ENCODE results near the gene VPS13A. TPM values are rescaled to one million over a fixed set of nuclear protein-coding genes. Genes with fewer than 3 reads are reported as not detected.
"Not testable (repeated sequence)": the region's sequence is repeated elsewhere in the genome, so short reads cannot be mapped to it uniquely, and the experiment has no call there.

The VPS13A gene
- total and polyA plus RNA-seq, 4 donors, result 3.7 to 58.3 (median 19.7) TPM

- WGBS, 2 donors, result 96 to 100% methylated on average over 1 of the region's 1 CpG
- Histone ChIP-seq H3K36me3 (ENCODE audit: control insufficient read depth in 4 of 4, insufficient read depth in 4 of 4, low read length in 4 of 4) (peaks cover 0 to 5% (median 1%) of the 10 kb centered on the region in 4 donors), H3K4me3 (no peak overlapping the region), H3K9me3 (ENCODE audit: control insufficient read depth in 4 of 4, insufficient read depth in 3 of 4, low read length in 3 of 4) (peaks cover 0 to 1% (median 0%) of the 10 kb centered on the region in 4 donors), H3K4me1 (ENCODE audit: control insufficient read depth in 5 of 5, insufficient read depth in 5 of 5, low read length in 5 of 5) (no peaks in the 10 kb centered on the region), H3K27ac (ENCODE audit: low read depth in 1 of 2, low read length in 1 of 2) (no peak overlapping the region), H3K9ac (ENCODE audit: insufficient read depth in 1 of 2, low read length in 2 of 2) (no peak overlapping the region), H3K27me3 (ENCODE audit: control insufficient read depth in 3 of 3, insufficient read depth in 3 of 3, low read length in 2 of 3) (no peaks in the 10 kb centered on the region)
- DNase-seq, result no peak
- ATAC-seq (ENCODE audit: insufficient read depth, low FRiP score), result no peak
- TF ChIP-seq, protein P1, sequence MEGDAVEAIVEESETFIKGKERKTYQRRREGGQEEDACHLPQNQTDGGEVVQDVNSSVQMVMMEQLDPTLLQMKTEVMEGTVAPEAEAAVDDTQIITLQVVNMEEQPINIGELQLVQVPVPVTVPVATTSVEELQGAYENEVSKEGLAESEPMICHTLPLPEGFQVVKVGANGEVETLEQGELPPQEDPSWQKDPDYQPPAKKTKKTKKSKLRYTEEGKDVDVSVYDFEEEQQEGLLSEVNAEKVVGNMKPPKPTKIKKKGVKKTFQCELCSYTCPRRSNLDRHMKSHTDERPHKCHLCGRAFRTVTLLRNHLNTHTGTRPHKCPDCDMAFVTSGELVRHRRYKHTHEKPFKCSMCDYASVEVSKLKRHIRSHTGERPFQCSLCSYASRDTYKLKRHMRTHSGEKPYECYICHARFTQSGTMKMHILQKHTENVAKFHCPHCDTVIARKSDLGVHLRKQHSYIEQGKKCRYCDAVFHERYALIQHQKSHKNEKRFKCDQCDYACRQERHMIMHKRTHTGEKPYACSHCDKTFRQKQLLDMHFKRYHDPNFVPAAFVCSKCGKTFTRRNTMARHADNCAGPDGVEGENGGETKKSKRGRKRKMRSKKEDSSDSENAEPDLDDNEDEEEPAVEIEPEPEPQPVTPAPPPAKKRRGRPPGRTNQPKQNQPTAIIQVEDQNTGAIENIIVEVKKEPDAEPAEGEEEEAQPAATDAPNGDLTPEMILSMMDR (IDR thresholded peaks at IDR 0.05; ENCODE audit: control extremely low read depth, extremely low read depth), result no peak
Measured at GRCh38 chr9:77251050-77251449, 73.7 kb downstream of the VPS13A start.

DNA sequence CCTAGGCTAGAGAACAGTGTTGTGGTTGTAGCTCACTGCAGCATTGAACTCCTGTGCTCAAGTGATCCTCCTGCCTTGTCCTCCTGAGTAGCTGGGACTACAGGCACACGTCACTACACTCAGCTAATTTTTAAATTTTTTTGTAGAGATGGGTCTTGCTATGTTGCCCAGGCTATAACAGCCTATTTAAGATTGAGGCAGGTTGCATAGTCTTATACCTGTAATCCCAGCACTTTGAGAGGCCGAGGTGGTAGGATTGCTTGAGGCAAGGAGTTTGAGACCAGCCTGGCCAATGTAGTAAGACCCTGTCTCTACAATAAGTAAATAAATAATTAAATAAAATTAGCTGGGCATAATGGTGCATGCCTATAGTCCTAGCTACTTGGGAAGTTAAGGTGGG, 79.9 kb downstream of the VPS13A start:
- Histone ChIP-seq H3K27me3 (ENCODE audit: control insufficient read depth in 3 of 3, insufficient read depth in 3 of 3, low read length in 2 of 3) (no peaks in the 10 kb centered on the region), H3K27ac (ENCODE audit: low read depth in 1 of 2, low read length in 1 of 2) (no peak overlapping the region), H3K4me3 (no peak overlapping the region), H3K9me3 (ENCODE audit: control insufficient read depth in 4 of 4, insufficient read depth in 3 of 4, low read length in 3 of 4) (no peaks in the 10 kb centered on the region), H3K9ac (ENCODE audit: insufficient read depth in 1 of 2, low read length in 2 of 2) (no peak overlapping the region), H3K4me1 (ENCODE audit: control insufficient read depth in 5 of 5, insufficient read depth in 5 of 5, low read length in 5 of 5) (no peaks in the 10 kb centered on the region), H3K36me3 (ENCODE audit: control insufficient read depth in 4 of 4, insufficient read depth in 4 of 4, low read length in 4 of 4) (peaks cover 0 to 1% (median 0%) of the 10 kb centered on the region in 4 donors)
- DNase-seq (no peak), ATAC-seq (ENCODE audit: insufficient read depth, low FRiP score) (no peak)
- TF ChIP-seq, protein P1 (IDR thresholded peaks at IDR 0.05; ENCODE audit: control extremely low read depth, extremely low read depth), result no peak
- WGBS, 2 donors, result 97 to 98% methylated on average over 2 of the region's 2 CpGs

DNA sequence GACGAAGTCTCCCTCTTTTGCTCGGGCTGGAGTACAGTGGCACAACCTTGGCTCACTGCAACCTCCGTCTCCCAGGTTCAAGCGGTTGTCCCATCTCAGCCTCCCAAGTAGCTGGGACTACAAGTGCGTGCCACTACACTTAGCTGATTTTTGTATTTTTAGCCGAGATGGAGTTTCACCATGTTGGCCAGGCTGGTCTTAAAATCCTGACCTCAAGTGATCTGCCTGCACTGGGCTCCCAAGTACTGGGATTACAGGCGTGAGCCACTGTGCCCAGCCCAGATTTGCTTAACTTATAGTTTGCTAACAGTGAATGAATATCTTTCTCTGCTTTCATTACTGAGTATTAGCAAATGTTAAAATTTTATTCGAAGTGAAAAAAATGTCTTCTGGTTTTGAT, 84.3 kb downstream of the VPS13A start:
- ATAC-seq (ENCODE audit: insufficient read depth, low FRiP score) (no peak), DNase-seq (no peak)
- TF ChIP-seq, protein P1 (IDR thresholded peaks at IDR 0.05; ENCODE audit: control extremely low read depth, extremely low read depth), result no peak
- Histone ChIP-seq H3K4me1 (ENCODE audit: control insufficient read depth in 5 of 5, insufficient read depth in 5 of 5, low read length in 5 of 5) (no peaks in the 10 kb centered on the region), H3K9me3 (ENCODE audit: control insufficient read depth in 4 of 4, insufficient read depth in 3 of 4, low read length in 3 of 4) (no peaks in the 10 kb centered on the region), H3K27ac (ENCODE audit: low read depth in 1 of 2, low read length in 1 of 2) (no peak overlapping the region), H3K4me3 (no peak overlapping the region), H3K27me3 (ENCODE audit: control insufficient read depth in 3 of 3, insufficient read depth in 3 of 3, low read length in 2 of 3) (no peaks in the 10 kb centered on the region), H3K9ac (ENCODE audit: insufficient read depth in 1 of 2, low read length in 2 of 2) (no peak overlapping the region), H3K36me3 (ENCODE audit: control insufficient read depth in 4 of 4, insufficient read depth in 4 of 4, low read length in 4 of 4) (no peaks in the 10 kb centered on the region)
- WGBS, 2 donors, result 96 to 97% methylated on average over 8 of the region's 8 CpGs

GRCh38 chr9:77267762-77268161, 90.4 kb downstream of the VPS13A start:
- not testable (repeated sequence) for H3K36me3 ChIP-seq (ENCODE audit: control insufficient read depth in 4 of 4, insufficient read depth in 4 of 4, low read length in 4 of 4); H3K27ac ChIP-seq (ENCODE audit: low read depth in 1 of 2, low read length in 1 of 2); H3K4me1 ChIP-seq (ENCODE audit: control insufficient read depth in 5 of 5, insufficient read depth in 5 of 5, low read length in 5 of 5); H3K4me3 ChIP-seq; H3K9me3 ChIP-seq (ENCODE audit: control insufficient read depth in 4 of 4, insufficient read depth in 3 of 4, low read length in 3 of 4); H3K27me3 ChIP-seq (ENCODE audit: control insufficient read depth in 3 of 3, insufficient read depth in 3 of 3, low read length in 2 of 3); ATAC-seq (ENCODE audit: insufficient read depth, low FRiP score); DNase-seq; H3K9ac ChIP-seq (ENCODE audit: insufficient read depth in 1 of 2, low read length in 2 of 2)
- 95% methylated on average over 5 of the region's 5 CpGs for WGBS, 2 donors

Data from lung (tissue), 12 donors.